K562 (cell line): ENCODE measurements around the gene DELE1.

Experiments used
- CEBPB ChIP-seq: fragments of 450-650 bp; IDR thresholded peaks from 2 replicates; pipeline ENCODE4 v1.6.1; 2016; ENCODE audit warnings: missing genetic modification characterization, missing compliant biosample characterization
- CHD2 ChIP-seq: IDR thresholded peaks from 2 replicates; pipeline ENCODE4 v1.6.1; 2011; ENCODE audit warnings: low read depth, low read length
- NUFIP1 ChIP-seq: fragments of 450-650 bp; IDR thresholded peaks from 2 replicates; pipeline ENCODE4 v1.6.1; 2018; ENCODE audit not compliant: partially characterized antibody
- SMC3 ChIP-seq: conservative IDR thresholded peaks from 2 replicates; pipeline ENCODE4 v1.6.1; 2011; ENCODE audit warnings: low read depth, low read length, improper control_type of control experiment; ENCODE audit not compliant: insufficient read depth
- TF ChIP-seq, protein P1 (sequence below), 3 experiments: IDR thresholded peaks in 2 of 3; conservative IDR thresholded peaks in 1 of 3; 2 replicates each; pipeline ENCODE4 v1.5.1; 2011 to 2012; ENCODE audit warnings: low read length in 3 of 3, mild to moderate bottlenecking in 3 of 3, control low read depth in 2 of 3, improper control_type of control experiment in 1 of 3, inconsistent platforms in 1 of 3, low read depth in 1 of 3, mixed read lengths in 1 of 3, moderate library complexity in 1 of 3; ENCODE audit not compliant: insufficient read depth in 2 of 3
- TF ChIP-seq, protein P2 (sequence below): fragments of 450-650 bp; conservative IDR thresholded peaks from 2 replicates; pipeline ENCODE4 v1.6.1; 2016; ENCODE audit warnings: missing genetic modification characterization, low read depth, mild to moderate bottlenecking, missing compliant biosample characterization, moderate library complexity
- TF ChIP-seq, protein P3 (sequence below): fragments of 250-450 bp; sonication (Bioruptor Pico); IDR thresholded peaks from 2 replicates; pipeline ENCODE4 v1.4.0; 2020; ENCODE audit warnings: mild to moderate bottlenecking, moderate library complexity

DNA sequence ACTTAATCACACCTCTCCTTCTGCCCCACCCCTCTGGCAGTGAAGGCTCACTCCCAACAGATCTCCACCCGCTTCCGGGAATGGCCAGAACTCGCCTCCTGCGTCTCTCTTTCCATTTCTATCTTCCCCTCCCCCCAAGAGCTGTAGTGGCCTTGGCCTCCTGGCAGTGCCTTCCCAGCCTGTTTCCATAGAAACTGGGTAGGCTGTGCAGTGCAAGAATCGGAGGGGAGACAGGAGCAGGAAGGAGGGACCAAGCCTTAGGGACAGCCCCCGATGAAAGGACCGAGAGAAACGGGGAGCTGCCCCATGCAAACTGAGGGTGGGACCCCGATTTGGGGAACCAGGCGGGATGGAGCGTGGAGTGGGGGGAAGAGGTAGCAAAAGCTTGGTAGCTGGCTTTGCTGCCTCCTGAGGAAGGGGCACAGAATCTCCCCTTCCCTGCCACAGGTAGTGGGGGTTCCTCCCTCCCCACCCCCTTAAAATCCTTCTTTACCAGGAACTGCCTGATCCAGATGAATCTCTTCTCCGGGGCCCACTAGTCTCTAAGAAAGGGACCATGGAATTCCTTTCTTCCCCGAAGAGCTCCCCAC is 41.0 kb upstream of the DELE1 start:
- TF ChIP-seq, protein P1, sequence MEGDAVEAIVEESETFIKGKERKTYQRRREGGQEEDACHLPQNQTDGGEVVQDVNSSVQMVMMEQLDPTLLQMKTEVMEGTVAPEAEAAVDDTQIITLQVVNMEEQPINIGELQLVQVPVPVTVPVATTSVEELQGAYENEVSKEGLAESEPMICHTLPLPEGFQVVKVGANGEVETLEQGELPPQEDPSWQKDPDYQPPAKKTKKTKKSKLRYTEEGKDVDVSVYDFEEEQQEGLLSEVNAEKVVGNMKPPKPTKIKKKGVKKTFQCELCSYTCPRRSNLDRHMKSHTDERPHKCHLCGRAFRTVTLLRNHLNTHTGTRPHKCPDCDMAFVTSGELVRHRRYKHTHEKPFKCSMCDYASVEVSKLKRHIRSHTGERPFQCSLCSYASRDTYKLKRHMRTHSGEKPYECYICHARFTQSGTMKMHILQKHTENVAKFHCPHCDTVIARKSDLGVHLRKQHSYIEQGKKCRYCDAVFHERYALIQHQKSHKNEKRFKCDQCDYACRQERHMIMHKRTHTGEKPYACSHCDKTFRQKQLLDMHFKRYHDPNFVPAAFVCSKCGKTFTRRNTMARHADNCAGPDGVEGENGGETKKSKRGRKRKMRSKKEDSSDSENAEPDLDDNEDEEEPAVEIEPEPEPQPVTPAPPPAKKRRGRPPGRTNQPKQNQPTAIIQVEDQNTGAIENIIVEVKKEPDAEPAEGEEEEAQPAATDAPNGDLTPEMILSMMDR (IDR thresholded peaks at IDR 0.05 in 2 of 3, conservative IDR thresholded peaks at IDR 0.05 in 1 of 3; ENCODE audit: insufficient read depth in 2 of 3, low read depth in 1 of 3, low read length in 3 of 3) = no peak
- TF ChIP-seq, protein P2, sequence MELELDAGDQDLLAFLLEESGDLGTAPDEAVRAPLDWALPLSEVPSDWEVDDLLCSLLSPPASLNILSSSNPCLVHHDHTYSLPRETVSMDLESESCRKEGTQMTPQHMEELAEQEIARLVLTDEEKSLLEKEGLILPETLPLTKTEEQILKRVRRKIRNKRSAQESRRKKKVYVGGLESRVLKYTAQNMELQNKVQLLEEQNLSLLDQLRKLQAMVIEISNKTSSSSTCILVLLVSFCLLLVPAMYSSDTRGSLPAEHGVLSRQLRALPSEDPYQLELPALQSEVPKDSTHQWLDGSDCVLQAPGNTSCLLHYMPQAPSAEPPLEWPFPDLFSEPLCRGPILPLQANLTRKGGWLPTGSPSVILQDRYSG (tag) = no peak
- TF ChIP-seq SMC3 (no peak), CHD2 (no peak), NUFIP1 (no peak), CEBPB (no peak)
- TF ChIP-seq, protein P3, sequence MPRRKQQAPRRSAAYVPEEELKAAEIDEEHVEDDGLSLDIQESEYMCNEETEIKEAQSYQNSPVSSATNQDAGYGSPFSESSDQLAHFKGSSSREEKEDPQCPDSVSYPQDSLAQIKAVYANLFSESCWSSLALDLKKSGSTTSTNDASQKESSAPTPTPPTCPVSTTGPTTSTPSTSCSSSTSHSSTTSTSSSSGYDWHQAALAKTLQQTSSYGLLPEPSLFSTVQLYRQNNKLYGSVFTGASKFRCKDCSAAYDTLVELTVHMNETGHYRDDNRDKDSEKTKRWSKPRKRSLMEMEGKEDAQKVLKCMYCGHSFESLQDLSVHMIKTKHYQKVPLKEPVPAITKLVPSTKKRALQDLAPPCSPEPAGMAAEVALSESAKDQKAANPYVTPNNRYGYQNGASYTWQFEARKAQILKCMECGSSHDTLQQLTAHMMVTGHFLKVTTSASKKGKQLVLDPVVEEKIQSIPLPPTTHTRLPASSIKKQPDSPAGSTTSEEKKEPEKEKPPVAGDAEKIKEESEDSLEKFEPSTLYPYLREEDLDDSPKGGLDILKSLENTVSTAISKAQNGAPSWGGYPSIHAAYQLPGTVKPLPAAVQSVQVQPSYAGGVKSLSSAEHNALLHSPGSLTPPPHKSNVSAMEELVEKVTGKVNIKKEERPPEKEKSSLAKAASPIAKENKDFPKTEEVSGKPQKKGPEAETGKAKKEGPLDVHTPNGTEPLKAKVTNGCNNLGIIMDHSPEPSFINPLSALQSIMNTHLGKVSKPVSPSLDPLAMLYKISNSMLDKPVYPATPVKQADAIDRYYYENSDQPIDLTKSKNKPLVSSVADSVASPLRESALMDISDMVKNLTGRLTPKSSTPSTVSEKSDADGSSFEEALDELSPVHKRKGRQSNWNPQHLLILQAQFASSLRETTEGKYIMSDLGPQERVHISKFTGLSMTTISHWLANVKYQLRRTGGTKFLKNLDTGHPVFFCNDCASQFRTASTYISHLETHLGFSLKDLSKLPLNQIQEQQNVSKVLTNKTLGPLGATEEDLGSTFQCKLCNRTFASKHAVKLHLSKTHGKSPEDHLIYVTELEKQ = no peak
